Common myeloid progenitor, CD34-positive (primary cell): Measurements from ENCODE around the gene HAUS3.

ENCODE experiments used
- CTCF ChIA-PET: fragments of 350-600 bp; sonication (Branson Sonifier 250); formaldehyde crosslinking; loops from one replicate; lab custom pipeline; 2021; ENCODE audit warnings: antibody characterized with exemption; lab: Charles Lee
- POLR2A ChIA-PET: fragments of 350-600 bp; sonication (Branson Sonifier 250); formaldehyde crosslinking; loops from one replicate; lab custom pipeline; 2021; ENCODE audit warnings: antibody characterized with exemption; lab: Charles Lee
- DNase-seq, 3 donors: peaks; one replicate each; pipeline versions ENCODE4 v3.0.0 to v3.0.0-alpha.2; 2013
- H3K27ac ChIP-seq, 2 experiments: 1 replicate in 1 of 2; 2 replicates in 1 of 2; pipeline ENCODE4 v1.7.0; 2013; ENCODE audit warnings: inconsistent platforms in 2 of 2, low read length in 2 of 2, mild to moderate bottlenecking in 2 of 2, low read depth in 1 of 2, moderate library complexity in 1 of 2; ENCODE audit not compliant: severe bottlenecking in 2 of 2, insufficient read depth in 1 of 2, poor library complexity in 1 of 2
- H3K27me3 ChIP-seq, 5 experiments: replicated peaks in 2 of 5; 1 replicate in 3 of 5; 2 replicates in 2 of 5; pipeline versions ENCODE4 v1.6.1 to v1.7.0; 2013; ENCODE audit warnings: low read length in 4 of 5, mild to moderate bottlenecking in 2 of 5, moderate library complexity in 2 of 5, inconsistent platforms in 1 of 5; ENCODE audit not compliant: insufficient read depth in 5 of 5, control insufficient read depth in 4 of 5
- H3K36me3 ChIP-seq, 4 experiments: 1 replicate in 2 of 4; 2 replicates in 2 of 4; pipeline versions ENCODE4 v1.6.1 to v1.7.0; 2013; ENCODE audit warnings: low read length in 3 of 4, control low read depth in 1 of 4, mild to moderate bottlenecking in 1 of 4; ENCODE audit not compliant: control insufficient read depth in 4 of 4, insufficient read depth in 4 of 4
- H3K4me1 ChIP-seq, 4 experiments: 1 replicate in 3 of 4; 2 replicates in 1 of 4; pipeline versions ENCODE4 v1.6.1 to v1.7.1; 2013; ENCODE audit warnings: low read length in 3 of 4, mild to moderate bottlenecking in 3 of 4, control low read depth in 1 of 4, inconsistent platforms in 1 of 4, moderate library complexity in 1 of 4; ENCODE audit not compliant: control insufficient read depth in 4 of 4, insufficient read depth in 4 of 4; ENCODE audit errors: control extremely low read depth in 1 of 4
- H3K4me3 ChIP-seq, 7 experiments: 1 replicate in 4 of 7; 2 replicates in 3 of 7; pipeline versions ENCODE4 v1.5.1 to v1.7.0; 2013; ENCODE audit warnings: mild to moderate bottlenecking in 7 of 7, low read length in 6 of 7, moderate library complexity in 6 of 7, inconsistent platforms in 2 of 7, low read depth in 2 of 7, control low read depth in 1 of 7; ENCODE audit not compliant: insufficient read depth in 4 of 7, control insufficient read depth in 1 of 7; ENCODE audit errors: extremely low read depth in 1 of 7
- H3K9me3 ChIP-seq, 5 experiments: 1 replicate in 4 of 5; 2 replicates in 1 of 5; pipeline versions ENCODE4 v1.6.1 to v1.7.1; 2013; ENCODE audit warnings: low read length in 4 of 5, mild to moderate bottlenecking in 2 of 5, inconsistent platforms in 1 of 5, low read depth in 1 of 5, moderate library complexity in 1 of 5; ENCODE audit not compliant: control insufficient read depth in 4 of 5, insufficient read depth in 2 of 5; ENCODE audit errors: control extremely low read depth in 1 of 5
- WGBS: methylation state at CpG from one replicate; pipeline ENCODE4 v1.1.5; 2013; ENCODE audit not compliant: insufficient coverage; 5-methylcytosine and 5-hydroxymethylcytosine counted together

The HAUS3 gene

GRCh38 chr4:2254665-2255500, 13.0 kb upstream of the HAUS3 start:
- Histone ChIP-seq H3K36me3 (peaks cover 10 to 95% (median 32%) of the 10 kb centered on the region in 4 experiments), H3K27me3 (no peaks in the 10 kb centered on the region), H3K27ac (no peak overlapping the region), H3K9me3 (no peaks in the 10 kb centered on the region), H3K4me1 (peaks cover 0 to 12% (median under 1%) of the 10 kb centered on the region in 4 experiments), H3K4me3 (no peak overlapping the region)
- CTCF ChIA-PET: no interaction called here
- 94% methylated on average over 23 of the region's 32 CpGs for WGBS
- no peak for DNase-seq
- POLR2A ChIA-PET: no interaction called here

- no peak overlapping the region for H3K4me3 ChIP-seq
- CTCF ChIA-PET: interaction anchor here (0.6 kb wide), 1 partner anchor 12 kb away, joined by 3 read pairs; the partner anchor contains the start of genes HAUS3 and POLN
- DNase-seq: no peak
- WGBS: 95% methylated on average over 22 of the region's 32 CpGs
- H3K9me3 ChIP-seq: no peaks in the 10 kb centered on the region
- POLR2A ChIA-PET: no interaction called here
- H3K27ac ChIP-seq: no peak overlapping the region
- H3K4me1 ChIP-seq: peaks cover 0 to 3% (median 0%) of the 10 kb centered on the region in 4 experiments
- H3K27me3 ChIP-seq: no peaks in the 10 kb centered on the region
- H3K36me3 ChIP-seq: peaks cover 9 to 98% (median 35%) of the 10 kb centered on the region in 4 experiments
Measured at GRCh38 chr4:2253160-2254084, 11.5 kb upstream of the HAUS3 start.

DNA sequence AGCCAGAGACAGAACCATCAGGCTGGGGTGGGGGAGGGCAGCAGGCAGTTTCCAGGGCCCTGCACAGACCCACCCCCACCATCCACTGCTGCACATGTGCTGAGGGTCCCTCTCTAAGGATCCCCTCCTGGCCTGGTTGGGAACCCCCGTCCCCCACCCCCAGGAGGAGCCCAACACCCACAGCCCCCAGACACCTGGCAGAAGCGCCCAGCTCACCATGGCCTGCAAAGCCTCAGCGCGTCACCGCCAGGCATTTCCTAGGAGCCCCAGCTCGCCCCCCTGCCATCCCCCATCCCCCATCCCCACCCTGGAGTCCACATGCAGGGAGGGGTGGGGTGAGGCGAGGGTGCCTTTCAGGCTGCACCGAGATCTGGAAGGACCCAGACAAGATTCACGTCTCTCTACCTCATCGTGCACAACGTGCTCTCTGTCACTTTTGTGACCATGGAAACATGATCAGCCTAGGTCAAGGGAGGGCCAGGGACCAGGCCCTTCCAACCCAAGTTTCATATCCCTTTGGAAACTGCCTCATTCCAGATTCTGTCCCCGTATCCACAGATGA, 10.7 kb upstream of the HAUS3 start:
- no peaks in the 10 kb centered on the region for H3K27me3 ChIP-seq
- no peak overlapping the region for H3K27ac ChIP-seq
- no peak overlapping the region for H3K4me3 ChIP-seq
- H3K4me1 ChIP-seq: peaks cover 0 to 3% (median 0%) of the 10 kb centered on the region in 4 experiments
- no peak for DNase-seq
- H3K9me3 ChIP-seq: no peaks in the 10 kb centered on the region
- 98% methylated on average over 5 of the region's 12 CpGs for WGBS
- peaks cover 7 to 97% (median 36%) of the 10 kb centered on the region in 4 experiments for H3K36me3 ChIP-seq
- POLR2A ChIA-PET: no interaction called here
- CTCF ChIA-PET: interaction anchor here (0.6 kb wide), 1 partner anchor 11 kb away, joined by 3 read pairs; the partner anchor contains the start of genes HAUS3 and POLN

GRCh38 chr4:2251795-2252529, 10.0 kb upstream of the HAUS3 start:
- peaks cover 5 to 96% (median 34%) of the 10 kb centered on the region in 4 experiments for H3K36me3 ChIP-seq
- no peaks in the 10 kb centered on the region for H3K9me3 ChIP-seq
- CTCF ChIA-PET: interaction anchor here (1.1 kb wide), 1 partner anchor 102 kb away, joined by 3 read pairs; no protein-coding TSS in a partner anchor
- DNase-seq: no peak
- 97% methylated on average over 13 of the region's 16 CpGs for WGBS
- H3K4me1 ChIP-seq: no peaks in the 10 kb centered on the region
- POLR2A ChIA-PET: no interaction called here
- H3K27me3 ChIP-seq: no peaks in the 10 kb centered on the region
- H3K27ac ChIP-seq: no peak overlapping the region
- no peak overlapping the region for H3K4me3 ChIP-seq

DNA sequence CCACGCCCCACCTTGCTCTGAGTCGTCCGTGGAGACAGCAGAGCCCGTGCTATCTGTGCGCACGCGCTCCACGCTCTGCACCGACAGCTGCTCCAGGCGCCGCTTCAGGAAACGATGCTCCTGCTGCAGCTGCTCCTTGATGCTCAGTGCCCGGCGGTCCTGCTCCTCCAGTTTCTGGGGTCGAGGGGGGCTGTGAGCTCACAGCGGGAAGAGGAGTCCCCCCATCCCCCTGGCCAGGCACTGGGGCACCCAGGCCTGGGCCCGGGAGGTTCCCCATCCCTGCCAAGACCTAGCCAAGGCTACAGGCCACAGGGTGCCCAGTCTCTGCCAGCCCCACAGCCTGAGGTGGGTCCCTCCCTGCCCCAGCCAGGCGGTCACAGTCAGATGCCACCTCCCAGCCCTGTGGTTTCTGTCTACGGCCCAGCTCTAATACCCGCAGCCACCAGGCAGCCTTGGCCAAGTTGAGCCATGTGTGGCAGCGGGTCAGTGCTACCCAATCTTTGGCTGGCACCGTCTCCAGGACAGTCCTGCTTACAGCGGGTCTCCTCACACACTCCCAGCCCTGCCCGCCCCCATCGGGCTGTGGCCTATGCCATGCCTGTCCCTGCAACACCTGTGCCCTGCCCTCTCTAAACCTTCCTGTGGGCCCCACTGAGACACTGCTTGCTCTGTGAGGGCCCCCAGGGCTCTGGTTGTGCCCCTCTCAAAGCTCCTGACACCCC, 9.3 kb upstream of the HAUS3 start:
- Histone ChIP-seq H3K36me3 (peaks cover 5 to 89% (median 34%) of the 10 kb centered on the region in 4 experiments), H3K9me3 (no peaks in the 10 kb centered on the region), H3K27ac (no peak overlapping the region), H3K27me3 (no peaks in the 10 kb centered on the region), H3K4me1 (no peaks in the 10 kb centered on the region), H3K4me3 (no peak overlapping the region)
- ChIA-PET POLR2A (interaction anchor here (1.4 kb wide), 1 partner anchor 9 kb away, joined by 4 read pairs; the partner anchor contains the start of genes HAUS3 and POLN), CTCF (interaction anchor here (1.1 kb wide), 1 partner anchor 103 kb away, joined by 3 read pairs; no protein-coding TSS in a partner anchor)
- 96% methylated on average over 24 of the region's 25 CpGs for WGBS
- no peak for DNase-seq
